Body of pancreas (tissue), 4 donors: ENCODE data around the gene SPACA6.

ENCODE experiments used
- CTCF ChIP-seq, 7 experiments: fragments of 450-650 bp in 4 of 7; fragments of 200-600 bp in 3 of 7; sonication (generic) in 3 of 7; IDR thresholded peaks; one replicate each; pipeline ENCODE4 v1.5.1; 2016 to 2019; ENCODE audit warnings: antibody characterized with exemption in 7 of 7
- POLR2A ChIP-seq, 3 donors: fragments of 450-650 bp; IDR thresholded peaks; one replicate each; pipeline ENCODE4 v1.6.1; 2016; ENCODE audit warnings: antibody characterized with exemption in 3 of 3, mild to moderate bottlenecking in 2 of 3

GRCh38 chr19:51714848-51715247 lies 21.7 kb downstream of the SPACA6 start:
- TF ChIP-seq CTCF (IDR thresholded peaks at IDR 0.05): no peak
- TF ChIP-seq POLR2A (IDR thresholded peaks at IDR 0.05): no peak
